ENCODE measurements around the gene MRPL32. TPM values are rescaled to one million over a fixed set of nuclear protein-coding genes. Genes with fewer than 3 reads are reported as not detected.
A peak's percentile ranks its signal among the peaks of the same experiment; 100 is the strongest.

MRPL32 gene
- total RNA-seq, 4 donors from 2014 or later = 27.8 to 46.2 (median 30.7) TPM

GRCh38 chr7:42910306-42910705, 21.9 kb upstream of the MRPL32 start:
- peaks cover 0 to 10% (median 3%) of the 10 kb centered on the region in 4 donors for H3K4me1 ChIP-seq
- H3K27ac ChIP-seq = no peak overlapping the region
- no peak for TF ChIP-seq POLR2A (IDR thresholded peaks at IDR 0.05)
- TF ChIP-seq, protein P1, sequence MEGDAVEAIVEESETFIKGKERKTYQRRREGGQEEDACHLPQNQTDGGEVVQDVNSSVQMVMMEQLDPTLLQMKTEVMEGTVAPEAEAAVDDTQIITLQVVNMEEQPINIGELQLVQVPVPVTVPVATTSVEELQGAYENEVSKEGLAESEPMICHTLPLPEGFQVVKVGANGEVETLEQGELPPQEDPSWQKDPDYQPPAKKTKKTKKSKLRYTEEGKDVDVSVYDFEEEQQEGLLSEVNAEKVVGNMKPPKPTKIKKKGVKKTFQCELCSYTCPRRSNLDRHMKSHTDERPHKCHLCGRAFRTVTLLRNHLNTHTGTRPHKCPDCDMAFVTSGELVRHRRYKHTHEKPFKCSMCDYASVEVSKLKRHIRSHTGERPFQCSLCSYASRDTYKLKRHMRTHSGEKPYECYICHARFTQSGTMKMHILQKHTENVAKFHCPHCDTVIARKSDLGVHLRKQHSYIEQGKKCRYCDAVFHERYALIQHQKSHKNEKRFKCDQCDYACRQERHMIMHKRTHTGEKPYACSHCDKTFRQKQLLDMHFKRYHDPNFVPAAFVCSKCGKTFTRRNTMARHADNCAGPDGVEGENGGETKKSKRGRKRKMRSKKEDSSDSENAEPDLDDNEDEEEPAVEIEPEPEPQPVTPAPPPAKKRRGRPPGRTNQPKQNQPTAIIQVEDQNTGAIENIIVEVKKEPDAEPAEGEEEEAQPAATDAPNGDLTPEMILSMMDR (IDR thresholded peaks at IDR 0.05) = no peak

GRCh38 chr7:42911454-42912447, 20.4 kb upstream of the MRPL32 start, which contains the start of gene C7orf25:
TSS of gene C7orf25 (minus strand) at chr7:42912070. CDS start at chr7:42910900, 1,170 bp downstream.
- TF ChIP-seq, protein P1 (IDR thresholded peaks at IDR 0.05) = peak in 1 of 6 experiments; percentile 11
- TF ChIP-seq POLR2A (IDR thresholded peaks at IDR 0.05) = peak in 1 of 2 donors; percentile 31
- peak within 1 kb of the TSS; percentile 78 to 87 (median 80) for H3K27ac ChIP-seq
- H3K27me3 ChIP-seq = no peaks in the 10 kb centered on the region
- H3K4me1 ChIP-seq = peaks cover 0 to 10% (median 3%) of the 10 kb centered on the region in 4 donors
- DNase-seq = peak; percentile 95 to 99 (median 98)
- no peaks in the 10 kb centered on the region for H3K9me3 ChIP-seq
- H3K4me3 ChIP-seq = peak within 1 kb of the TSS; percentile 72 to 96 (median 92)
- peaks cover 0 to 11% (median 0%) of the 10 kb centered on the region in 3 donors for H3K36me3 ChIP-seq

More at GRCh38 chr7:42910306-42910705, 21.9 kb upstream of the MRPL32 start:
- H3K36me3 ChIP-seq = no peaks in the 10 kb centered on the region
- no peaks in the 10 kb centered on the region for H3K27me3 ChIP-seq
- no peaks in the 10 kb centered on the region for H3K9me3 ChIP-seq
- no peak overlapping the region for H3K4me3 ChIP-seq
- DNase-seq = no peak

DNA sequence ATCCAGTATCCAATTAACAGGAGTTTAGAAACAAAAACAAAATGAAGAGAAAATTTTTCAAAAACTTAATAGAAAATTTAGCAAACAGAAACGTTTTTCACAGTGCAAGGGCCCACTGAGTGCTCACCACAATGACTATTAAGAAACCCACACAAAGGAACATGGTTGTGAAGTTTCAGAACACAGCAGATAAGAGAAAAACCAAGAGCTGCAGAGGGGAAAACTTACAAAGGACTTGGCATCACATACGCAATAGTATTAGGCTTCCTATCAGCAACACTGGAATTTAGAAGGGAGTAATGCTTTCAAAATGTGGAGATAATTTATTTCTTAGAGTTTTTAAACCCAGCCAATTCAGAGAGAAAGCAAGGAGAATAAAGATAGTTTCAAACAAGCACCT, 18.6 kb upstream of the MRPL32 start:
- no peaks in the 10 kb centered on the region for H3K9me3 ChIP-seq
- TF ChIP-seq, protein P1 (IDR thresholded peaks at IDR 0.05) = no peak
- no peak for TF ChIP-seq POLR2A (IDR thresholded peaks at IDR 0.05)
- H3K27me3 ChIP-seq = no peaks in the 10 kb centered on the region
- H3K4me3 ChIP-seq = no peak overlapping the region
- no peak overlapping the region for H3K27ac ChIP-seq
- DNase-seq = no peak
- peaks cover 0 to 26% (median 0%) of the 10 kb centered on the region in 3 donors for H3K36me3 ChIP-seq
- peaks cover 0 to 10% (median 3%) of the 10 kb centered on the region in 4 donors for H3K4me1 ChIP-seq

GRCh38 chr7:42914009-42914408, 18.2 kb upstream of the MRPL32 start:
- Histone ChIP-seq H3K36me3 (peaks cover 0 to 30% (median 0%) of the 10 kb centered on the region in 3 donors), H3K27ac (no peak overlapping the region), H3K4me3 (no peak overlapping the region), H3K4me1 (peaks cover 0 to 10% (median 3%) of the 10 kb centered on the region in 4 donors), H3K9me3 (no peaks in the 10 kb centered on the region), H3K27me3 (no peaks in the 10 kb centered on the region)
- DNase-seq = no peak
- TF ChIP-seq POLR2A (IDR thresholded peaks at IDR 0.05) = no peak
- TF ChIP-seq, protein P1 (IDR thresholded peaks at IDR 0.05) = no peak

GRCh38 chr7:42914421-42915045, 17.6 kb upstream of the MRPL32 start:
- Histone ChIP-seq H3K4me3 (no peak overlapping the region), H3K27me3 (no peaks in the 10 kb centered on the region), H3K36me3 (peaks cover 0 to 36% (median 0%) of the 10 kb centered on the region in 3 donors), H3K27ac (no peak overlapping the region), H3K9me3 (no peaks in the 10 kb centered on the region), H3K4me1 (peaks cover 0 to 10% (median 3%) of the 10 kb centered on the region in 4 donors)
- DNase-seq = no peak
- no peak for TF ChIP-seq POLR2A (IDR thresholded peaks at IDR 0.05)
- TF ChIP-seq, protein P1 (IDR thresholded peaks at IDR 0.05) = no peak
